ENCODE measurements around the gene HOXA1.

Gene HOXA1

DNA sequence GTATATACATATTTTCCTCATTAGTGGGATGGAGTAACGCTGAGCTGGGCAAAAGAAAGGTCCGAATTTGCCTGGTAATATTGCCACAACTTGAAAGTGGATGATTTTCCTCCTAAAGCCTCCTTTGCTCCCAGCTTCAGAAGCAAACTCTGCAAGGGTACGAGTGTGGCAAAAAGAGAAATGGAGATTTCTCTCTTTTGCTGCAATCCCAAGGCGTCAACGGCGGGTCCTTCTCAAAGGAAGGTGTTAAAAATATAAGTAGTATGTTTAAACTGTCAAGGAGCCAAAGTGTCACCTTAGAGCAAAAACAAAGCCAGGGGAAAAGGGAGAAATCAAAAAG, 19.1 kb upstream of the HOXA1 start:
- ATAC-seq: no peak
- Mint-ChIP-seq H3K27me3 (peaks cover 14% of the 10 kb centered on the region), H3K4me1 (no peaks in the 10 kb centered on the region), H3K27ac (no peak overlapping the region), H3K9me3 (no peaks in the 10 kb centered on the region), H3K4me3 (no peak overlapping the region), H3K36me3 (no peaks in the 10 kb centered on the region)

DNA sequence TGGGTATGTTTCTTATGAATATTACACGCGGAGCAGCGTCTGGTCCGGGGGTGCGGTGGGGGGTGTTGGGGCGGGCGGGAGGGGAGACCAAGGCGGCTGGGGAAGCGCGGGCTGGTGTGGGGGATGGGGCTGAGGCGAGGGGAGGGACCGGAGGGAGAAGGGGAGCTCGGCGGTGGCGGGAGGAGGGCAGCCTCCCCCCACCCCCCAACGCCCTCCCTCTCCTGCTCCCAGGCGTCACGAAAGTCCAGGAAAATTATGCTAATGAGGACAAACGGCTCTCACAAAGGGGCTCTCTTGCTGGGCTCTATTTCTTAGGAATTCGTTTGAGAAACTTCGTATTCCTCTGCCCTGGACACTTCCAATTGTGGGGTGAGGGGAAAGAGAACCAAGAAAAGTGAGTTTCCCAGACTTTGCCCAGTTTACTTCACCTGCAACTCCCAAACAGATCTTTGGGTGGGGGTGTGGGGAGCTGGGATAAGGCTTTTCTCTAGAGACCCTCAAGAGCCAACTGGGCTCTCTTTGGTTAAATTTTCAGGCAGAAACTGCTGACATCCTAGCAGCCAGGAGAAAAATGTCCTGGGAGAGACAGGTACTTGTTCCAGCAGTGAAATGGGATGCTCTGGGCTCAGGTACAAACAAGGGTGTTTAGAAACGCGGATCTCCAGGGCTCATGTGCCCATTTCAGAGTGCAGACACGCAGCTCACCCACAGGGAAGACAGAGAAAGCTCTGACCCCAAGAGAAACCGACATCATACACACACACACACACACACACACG, 18.4 kb upstream of the HOXA1 start:
- Mint-ChIP-seq H3K4me3 (no peak overlapping the region), H3K27me3 (peaks cover 14% of the 10 kb centered on the region), H3K36me3 (no peaks in the 10 kb centered on the region), H3K4me1 (no peaks in the 10 kb centered on the region), H3K9me3 (no peaks in the 10 kb centered on the region), H3K27ac (no peak overlapping the region)
- peak; percentile 21 for ATAC-seq

DNA sequence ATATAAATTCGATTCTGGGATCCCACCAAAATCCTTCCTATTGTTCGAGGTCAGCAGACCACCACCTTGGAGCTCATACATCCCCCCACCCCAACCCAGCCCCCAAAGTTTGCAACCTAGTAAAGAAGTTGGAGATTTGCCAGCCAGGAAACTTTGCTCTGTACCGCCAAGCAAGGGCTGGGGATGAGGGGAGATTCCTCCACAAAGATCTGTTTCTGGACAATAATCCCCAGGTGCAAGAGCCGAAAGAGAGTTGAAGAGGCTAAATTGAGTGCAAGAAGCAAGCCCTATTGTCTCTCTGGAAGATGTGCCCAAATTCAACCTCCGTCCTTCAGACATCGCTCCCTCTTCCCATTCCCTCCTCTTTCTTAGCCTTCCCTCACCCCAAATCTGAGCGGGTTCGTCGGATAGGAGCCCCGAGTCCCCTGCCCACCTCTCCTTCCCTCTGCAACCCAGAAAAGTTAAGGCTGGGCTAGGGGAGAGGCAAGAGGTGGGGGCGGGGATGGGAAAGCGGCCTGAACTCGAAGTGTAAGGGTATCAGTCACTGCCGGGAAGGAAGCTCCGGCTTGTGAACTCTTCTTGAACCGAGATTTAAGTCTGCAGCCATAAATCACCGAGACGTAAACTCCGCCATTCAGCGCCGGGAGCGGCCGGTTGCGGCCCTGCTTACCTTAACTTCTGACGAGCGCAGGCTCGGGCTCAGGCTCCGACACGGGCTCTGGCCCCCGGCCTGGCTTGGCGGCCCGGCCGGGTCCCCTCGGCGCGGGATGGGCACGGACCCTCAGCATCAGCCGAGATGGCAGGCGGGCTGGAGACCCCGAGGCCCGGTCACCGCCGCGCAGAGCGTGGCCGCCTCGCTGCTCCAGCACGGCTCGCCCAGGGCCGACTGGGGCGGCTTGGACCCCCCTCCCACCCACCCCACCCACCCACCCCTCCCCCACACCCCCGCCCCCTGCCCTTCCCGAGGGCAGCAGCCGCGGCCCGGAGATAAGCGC, 17.5 kb upstream of the HOXA1 start:
- Mint-ChIP-seq H3K27ac (no peak overlapping the region), H3K4me3 (no peak overlapping the region), H3K4me1 (no peaks in the 10 kb centered on the region), H3K36me3 (no peaks in the 10 kb centered on the region), H3K27me3 (peaks cover 14% of the 10 kb centered on the region), H3K9me3 (no peaks in the 10 kb centered on the region)
- ATAC-seq: peak; percentile 40

DNA sequence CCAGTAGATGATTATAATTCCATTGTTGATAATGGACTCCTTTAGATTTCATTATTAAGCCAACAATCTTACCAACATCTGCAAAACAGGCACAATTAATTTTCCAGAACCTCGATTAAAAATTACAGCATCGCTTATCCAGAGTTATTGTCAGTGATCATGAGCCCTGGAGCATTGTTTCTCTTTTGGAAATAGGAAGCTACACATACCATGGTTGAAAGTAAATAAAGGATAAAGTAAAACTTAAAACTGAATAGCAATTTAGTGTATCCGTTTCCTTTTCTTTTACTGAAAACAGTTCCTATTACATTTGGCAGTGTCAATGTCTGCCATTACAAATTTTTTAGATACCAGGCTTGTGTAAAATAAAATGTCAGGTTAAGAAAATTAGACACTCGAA, 16.6 kb upstream of the HOXA1 start:
- no peak overlapping the region for H3K27ac Mint-ChIP-seq
- H3K36me3 Mint-ChIP-seq: peaks cover 4% of the 10 kb centered on the region
- H3K4me3 Mint-ChIP-seq: no peak overlapping the region
- peaks cover 3% of the 10 kb centered on the region for H3K9me3 Mint-ChIP-seq
- peaks cover 12% of the 10 kb centered on the region for H3K27me3 Mint-ChIP-seq
- no peaks in the 10 kb centered on the region for H3K4me1 Mint-ChIP-seq
- no peak for ATAC-seq

DNA sequence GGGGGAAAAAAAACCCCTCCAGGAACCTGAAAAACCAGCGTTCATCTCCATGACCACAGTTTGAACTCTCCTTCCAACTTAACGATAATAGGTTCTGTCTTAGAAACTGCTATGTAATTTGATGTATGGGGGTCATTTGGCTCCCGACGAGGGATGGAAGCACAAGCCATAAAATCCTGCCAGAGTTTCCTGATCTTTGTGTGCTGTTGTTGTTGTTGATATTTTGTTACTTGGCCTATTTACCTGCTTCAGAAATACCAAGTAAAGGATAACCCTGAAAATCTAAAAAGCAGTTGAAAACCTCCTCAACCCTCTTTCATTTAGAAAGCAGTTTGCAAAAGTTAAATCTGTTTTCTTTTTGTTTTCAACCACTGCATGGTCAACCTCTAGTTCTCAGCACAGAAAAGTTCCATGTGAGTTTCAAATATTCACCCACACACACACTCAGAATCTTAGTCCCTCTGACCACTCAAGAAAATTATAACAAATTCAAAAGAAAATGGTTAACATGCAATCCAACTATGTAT, 16.0 kb upstream of the HOXA1 start:
- Mint-ChIP-seq H3K27ac (no peak overlapping the region), H3K9me3 (peaks cover 3% of the 10 kb centered on the region), H3K36me3 (peaks cover 5% of the 10 kb centered on the region), H3K27me3 (peaks cover 9% of the 10 kb centered on the region), H3K4me3 (no peak overlapping the region), H3K4me1 (no peaks in the 10 kb centered on the region)
- no peak for ATAC-seq

DNA sequence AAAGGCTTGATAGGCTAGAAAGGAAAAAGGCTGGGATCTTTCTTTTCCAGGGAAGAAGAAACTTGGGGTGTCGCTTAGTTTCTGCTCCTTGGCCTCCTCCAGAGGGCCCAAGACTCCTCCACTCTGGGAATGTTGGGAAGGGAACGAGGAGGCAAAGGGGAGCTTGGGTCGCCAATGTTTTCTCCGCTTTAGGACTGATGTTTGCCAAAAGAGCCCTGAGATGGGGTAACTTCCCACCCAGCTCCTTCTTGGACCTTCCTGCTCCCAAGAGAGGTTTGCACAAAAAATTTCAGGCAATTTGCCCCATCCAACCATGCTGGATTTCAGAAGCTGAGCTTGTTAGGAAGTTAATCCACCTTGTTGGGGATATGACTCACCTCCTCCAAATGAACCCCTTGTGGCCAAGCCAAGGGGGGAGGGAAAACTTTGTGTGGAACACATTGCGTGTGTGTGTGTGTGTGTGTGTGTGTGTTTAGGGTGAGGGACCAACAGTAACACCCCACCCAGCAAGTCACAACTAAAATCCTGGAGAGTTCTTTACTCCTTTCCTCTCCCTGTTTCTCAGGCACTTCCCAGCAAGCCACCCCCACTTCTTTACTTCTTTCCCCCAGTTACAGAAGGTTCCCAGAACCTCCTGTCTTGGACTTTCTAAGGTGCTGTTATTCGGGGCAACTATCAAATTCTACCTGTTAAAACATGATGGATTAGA, 15.4 kb upstream of the HOXA1 start:
- Mint-ChIP-seq H3K27me3 (peaks cover 9% of the 10 kb centered on the region), H3K4me3 (no peak overlapping the region), H3K4me1 (no peaks in the 10 kb centered on the region), H3K36me3 (peaks cover 5% of the 10 kb centered on the region), H3K9me3 (peaks cover 3% of the 10 kb centered on the region), H3K27ac (no peak overlapping the region)
- no peak for ATAC-seq

DNA sequence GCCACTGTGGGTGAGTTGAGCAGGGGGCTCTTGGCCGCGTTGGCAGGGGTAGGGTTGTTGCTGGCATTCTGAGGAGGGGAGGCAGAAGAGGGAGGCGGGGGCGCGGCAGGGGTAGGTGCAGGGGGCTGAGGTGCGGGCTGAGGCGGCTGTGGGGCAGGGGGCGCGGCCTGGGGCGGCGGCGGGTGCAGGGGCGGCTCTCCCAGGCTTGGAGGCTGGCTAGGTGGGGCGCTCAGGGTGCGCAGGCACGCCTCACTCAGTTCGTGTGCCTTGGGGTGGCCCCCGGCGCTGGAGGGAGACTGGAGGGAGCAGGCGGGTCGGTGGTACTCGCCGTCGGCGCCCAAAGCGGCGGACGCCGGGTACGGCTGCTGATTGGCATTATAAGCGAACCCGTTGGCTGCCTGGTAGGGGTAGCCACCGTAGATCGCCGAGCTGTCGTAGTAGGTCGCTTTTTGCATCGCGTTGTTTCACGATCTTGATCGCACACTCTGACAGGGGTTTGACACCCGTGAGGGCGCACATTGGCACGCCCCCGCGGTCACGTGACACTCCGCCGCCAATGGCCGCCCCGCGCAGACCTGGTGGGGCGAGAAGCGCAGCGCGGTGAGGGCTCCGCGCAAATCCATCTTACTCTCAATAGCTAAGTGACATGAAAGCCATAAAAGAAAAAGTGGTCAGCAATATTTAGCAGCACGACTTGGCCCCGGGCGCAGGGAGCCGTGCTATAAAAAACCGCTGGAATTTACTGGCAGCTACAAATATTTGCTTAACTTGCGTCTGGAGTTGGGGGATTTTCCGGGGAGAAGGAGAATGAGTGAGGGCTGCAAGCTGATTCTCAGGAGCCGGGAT, 14.6 kb upstream of the HOXA1 start:
- no peak overlapping the region for H3K27ac Mint-ChIP-seq
- no peaks in the 10 kb centered on the region for H3K4me1 Mint-ChIP-seq
- peaks cover 9% of the 10 kb centered on the region for H3K27me3 Mint-ChIP-seq
- no peak overlapping the region for H3K4me3 Mint-ChIP-seq
- H3K36me3 Mint-ChIP-seq: peaks cover 5% of the 10 kb centered on the region
- ATAC-seq: peak; percentile 36
- H3K9me3 Mint-ChIP-seq: peaks cover 3% of the 10 kb centered on the region

DNA sequence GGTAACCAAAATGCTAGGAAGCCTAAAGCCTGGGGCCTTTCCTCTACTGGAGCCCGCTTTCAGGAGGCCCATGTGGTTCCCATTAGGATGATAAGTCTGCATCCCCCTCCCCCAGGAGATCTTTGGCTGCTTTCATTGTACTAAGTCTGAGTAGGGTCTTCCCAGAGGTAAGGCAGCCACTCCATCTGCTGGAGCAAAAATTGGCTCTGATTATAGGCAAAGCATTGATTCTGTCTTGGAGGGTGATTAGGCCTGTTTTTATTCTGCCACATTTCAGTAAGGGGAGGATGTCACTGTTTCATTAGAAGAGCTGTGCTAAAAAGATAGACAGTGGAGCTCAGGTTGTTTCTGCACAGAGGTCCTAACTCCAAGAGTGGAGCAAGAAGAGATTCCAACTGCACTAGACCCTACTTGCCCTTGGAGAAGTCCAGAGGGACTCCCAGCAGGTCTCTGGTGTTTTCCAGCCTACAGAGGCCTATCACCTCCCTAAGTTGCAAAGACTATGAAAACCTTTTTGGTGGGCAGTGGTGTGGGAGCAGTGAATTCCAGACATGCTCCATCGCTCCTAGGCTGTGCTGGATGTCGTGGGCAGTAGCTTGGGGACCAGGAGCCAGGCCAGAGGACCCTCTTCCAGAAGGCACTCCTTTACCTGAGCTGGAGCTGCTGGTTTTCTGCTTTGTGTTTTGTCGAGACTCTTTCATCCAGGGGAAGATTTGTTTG, 13.8 kb upstream of the HOXA1 start:
- no peaks in the 10 kb centered on the region for H3K4me1 Mint-ChIP-seq
- H3K9me3 Mint-ChIP-seq: peaks cover 3% of the 10 kb centered on the region
- H3K36me3 Mint-ChIP-seq: peaks cover 5% of the 10 kb centered on the region
- no peak overlapping the region for H3K27ac Mint-ChIP-seq
- ATAC-seq: no peak
- H3K27me3 Mint-ChIP-seq: peaks cover 16% of the 10 kb centered on the region
- H3K4me3 Mint-ChIP-seq: no peak overlapping the region

DNA sequence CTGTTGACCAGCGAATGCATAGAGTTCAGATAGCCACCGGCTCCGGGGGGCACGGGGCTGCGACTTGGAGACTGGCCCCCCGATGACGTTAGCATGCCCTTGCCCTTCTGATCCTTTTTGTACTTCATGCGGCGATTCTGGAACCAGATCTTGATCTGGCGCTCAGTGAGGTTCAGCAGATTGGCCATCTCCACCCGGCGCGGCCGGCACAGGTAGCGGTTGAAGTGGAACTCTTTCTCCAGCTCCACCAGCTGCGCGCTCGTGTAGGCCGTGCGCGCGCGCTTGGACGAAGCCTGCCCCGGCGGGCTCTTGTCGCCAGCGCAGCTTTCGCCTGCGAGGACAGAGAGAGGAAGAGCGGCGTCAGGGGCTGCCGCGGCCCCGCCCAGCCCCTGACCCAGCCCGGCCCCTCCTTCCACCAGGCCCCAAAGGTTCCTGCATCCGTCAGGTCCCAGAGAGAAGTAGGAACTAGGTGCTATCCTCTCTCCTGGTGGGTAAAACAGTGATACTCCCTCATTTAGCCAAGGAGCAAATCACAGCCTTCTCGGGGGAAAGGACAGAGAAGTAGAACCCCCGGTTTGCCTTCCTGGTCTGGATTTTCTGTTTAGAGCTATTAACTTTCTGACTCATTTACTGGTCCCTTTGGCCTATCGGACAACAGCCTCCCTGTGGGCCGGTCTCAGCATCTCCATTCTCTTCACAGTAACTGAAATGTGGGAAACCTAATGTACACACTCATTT, 12.8 kb upstream of the HOXA1 start:
- ATAC-seq: no peak
- Mint-ChIP-seq H3K9me3 (peaks cover 3% of the 10 kb centered on the region), H3K27ac (no peak overlapping the region), H3K36me3 (peaks cover 5% of the 10 kb centered on the region), H3K4me1 (no peaks in the 10 kb centered on the region), H3K27me3 (peaks cover 26% of the 10 kb centered on the region), H3K4me3 (no peak overlapping the region)

DNA sequence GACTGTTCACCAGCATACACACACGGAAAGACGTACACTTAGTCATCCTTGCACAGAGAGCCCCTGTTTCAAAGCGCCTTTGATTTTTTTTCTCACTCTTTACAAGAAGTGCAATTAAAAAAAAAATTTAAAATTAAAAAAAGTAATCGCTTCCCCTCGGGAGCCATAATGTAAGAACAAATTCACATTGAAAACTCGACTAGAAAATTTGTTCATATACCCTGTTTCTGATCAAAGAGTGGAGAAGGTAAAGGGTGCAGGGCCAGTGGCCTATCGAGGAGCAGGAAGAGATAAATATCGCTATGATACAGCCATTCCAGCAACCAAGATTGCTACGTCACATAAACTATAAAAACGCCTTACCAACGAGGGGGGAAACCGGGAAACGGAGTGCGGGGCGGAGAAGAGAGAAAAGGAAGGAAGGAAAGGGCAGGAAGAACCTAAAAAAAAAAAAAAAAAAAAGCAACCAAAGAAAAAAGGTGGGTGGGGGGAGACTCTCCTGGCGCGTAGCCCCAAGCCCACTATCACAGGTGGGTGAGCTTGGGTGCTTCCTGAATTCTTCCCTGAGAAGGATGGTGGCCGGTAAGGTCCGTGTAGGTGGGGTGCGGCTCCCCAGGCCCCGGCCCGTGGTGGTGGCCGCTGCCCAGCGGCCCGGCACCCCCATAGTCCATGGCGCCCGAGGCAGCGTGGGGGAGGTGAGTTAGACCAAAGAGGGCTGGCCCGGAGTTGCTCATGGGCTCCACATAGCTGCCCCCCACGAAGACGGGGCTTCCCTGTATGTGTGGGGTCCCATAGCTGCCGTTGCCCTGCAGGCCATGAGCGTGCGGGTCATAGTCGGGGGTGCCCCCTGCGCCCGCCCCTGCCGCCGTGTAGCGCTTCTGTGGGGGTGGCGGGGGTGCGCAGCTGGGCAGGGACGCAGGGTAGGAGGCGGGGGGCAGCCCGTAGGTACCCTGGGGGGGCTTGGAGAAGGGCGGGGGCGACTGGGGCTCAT, 11.9 kb upstream of the HOXA1 start:
- no peak for ATAC-seq
- Mint-ChIP-seq H3K9me3 (peaks cover 3% of the 10 kb centered on the region), H3K4me1 (peaks cover 6% of the 10 kb centered on the region)

DNA sequence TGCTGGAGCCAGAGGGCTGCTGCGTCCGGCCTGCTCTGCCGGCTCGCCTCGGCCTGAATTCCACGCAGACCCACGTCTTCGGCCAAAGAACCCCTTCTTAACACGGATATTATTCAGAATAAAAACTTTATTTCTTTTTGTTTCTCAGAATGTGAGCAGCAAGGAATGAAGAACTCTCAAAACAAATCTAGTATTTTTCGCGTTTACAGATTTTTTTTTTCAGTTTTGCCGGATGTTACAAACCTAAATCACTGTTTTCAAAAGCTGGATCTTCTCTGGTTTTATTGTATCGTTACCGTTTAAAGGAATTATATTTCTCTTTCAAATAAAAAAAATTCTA, 11.1 kb upstream of the HOXA1 start:
- H3K27me3 Mint-ChIP-seq: peaks cover 43% of the 10 kb centered on the region
- H3K36me3 Mint-ChIP-seq: peaks cover 6% of the 10 kb centered on the region
- no peak overlapping the region for H3K4me3 Mint-ChIP-seq
- H3K27ac Mint-ChIP-seq: no peak overlapping the region
- H3K9me3 Mint-ChIP-seq: peaks cover 3% of the 10 kb centered on the region
- ATAC-seq: no peak
- peaks cover 11% of the 10 kb centered on the region for H3K4me1 Mint-ChIP-seq

More for the DNA sequence above, 11.9 kb upstream of the HOXA1 start:
- Mint-ChIP-seq H3K4me3 (no peak overlapping the region), H3K27me3 (peaks cover 35% of the 10 kb centered on the region), H3K36me3 (peaks cover 5% of the 10 kb centered on the region), H3K27ac (no peak overlapping the region)

DNA sequence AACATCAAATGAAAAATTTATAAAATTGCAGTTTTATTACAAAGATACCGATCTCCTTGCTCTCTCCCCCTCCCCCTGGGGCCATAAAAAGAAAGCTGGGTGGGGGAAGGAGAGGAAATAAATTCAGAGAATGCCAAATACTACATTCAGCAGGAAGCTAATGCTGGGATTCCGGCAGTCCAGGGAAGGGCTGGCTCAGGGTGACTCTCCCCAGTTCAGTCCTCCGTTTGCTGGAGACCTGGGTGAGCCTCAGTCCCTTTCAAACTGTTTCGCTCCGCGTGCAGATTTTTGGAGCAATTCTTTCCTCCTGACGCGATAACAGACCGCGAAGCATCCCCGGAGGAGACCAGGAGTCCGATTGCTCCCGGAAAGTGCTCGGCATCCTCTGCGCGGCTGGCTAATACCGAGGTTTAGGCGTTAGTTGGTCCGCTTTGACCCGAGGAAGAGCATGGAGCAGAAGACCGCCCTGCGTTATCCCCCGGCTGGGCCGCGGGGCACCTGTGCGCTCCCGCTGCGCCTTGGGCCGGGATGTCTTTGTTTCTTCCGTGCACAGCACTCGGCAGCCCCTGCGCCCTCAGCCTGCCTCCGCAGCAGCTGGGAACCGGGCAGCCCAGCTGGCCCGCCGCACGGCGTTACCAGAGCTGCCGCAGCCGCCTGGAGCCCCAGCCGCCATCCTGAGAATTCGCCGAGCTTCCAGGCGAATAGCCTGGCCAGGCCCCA, 10.5 kb upstream of the HOXA1 start:
- Mint-ChIP-seq H3K9me3 (peaks cover 3% of the 10 kb centered on the region), H3K27me3 (peaks cover 48% of the 10 kb centered on the region), H3K4me3 (no peak overlapping the region), H3K27ac (no peak overlapping the region), H3K4me1 (peaks cover 11% of the 10 kb centered on the region), H3K36me3 (peaks cover 11% of the 10 kb centered on the region)
- no peak for ATAC-seq

Measured in stimulated activated memory B cell treated with anti-CD40 and anti-IgM and Interleukin-4, amounts not matched to agents 10 μg/mL and 1 μg/mL and 100 μg/mL, for 72 hours (primary cell).